Type B pancreatic cell (in vitro differentiated cells): ENCODE results near the gene CITED2. TPM values are rescaled to one million over a fixed set of nuclear protein-coding genes. Genes with fewer than 3 reads are reported as not detected.
A peak's percentile ranks its signal among the peaks of the same experiment; 100 is the strongest.

Experiments
- DNase-seq: peaks from one replicate; pipeline ENCODE4 v3.0.0; 2021; ENCODE audit warnings: mixed read lengths; ENCODE audit not compliant: unreplicated experiment; ENCODE audit errors: extremely low spot score
- H3K27ac Mint-ChIP-seq: 2 replicates; pipeline ENCODE4 v1.8.0; 2021; ENCODE audit warnings: mild to moderate bottlenecking, mixed read lengths
- H3K27me3 Mint-ChIP-seq: 2 replicates; pipeline ENCODE4 v1.8.0; 2021; ENCODE audit warnings: mixed read lengths
- H3K36me3 Mint-ChIP-seq: 2 replicates; pipeline ENCODE4 v1.8.0; 2021; ENCODE audit warnings: mixed read lengths
- H3K4me1 Mint-ChIP-seq: one replicate; pipeline ENCODE4 v1.8.0; 2021; ENCODE audit warnings: mixed read lengths; ENCODE audit not compliant: unreplicated experiment
- H3K4me3 Mint-ChIP-seq: 2 replicates; pipeline ENCODE4 v1.8.0; 2021; ENCODE audit warnings: mild to moderate bottlenecking, mixed read lengths
- H3K9me3 Mint-ChIP-seq: 2 replicates; pipeline ENCODE4 v1.8.0; 2021; ENCODE audit warnings: mixed read lengths
- CTCF ChIP-seq: fragments of 200-600 bp; sonication (generic); conservative IDR thresholded peaks from 2 replicates; pipeline ENCODE4 v1.5.0; 2021; ENCODE audit warnings: antibody characterized with exemption, mild to moderate bottlenecking
- total RNA-seq: library from RNA; stranded (reverse); gene quantifications from 2 replicates; pipeline ENCODE4 v1.2.1, GENCODE V29; 2021; ENCODE audit warnings: low replicate concordance

Gene CITED2
- total RNA-seq, 1 donor from 2014 or later: 129 TPM

GRCh38 chr6:139378882-139379341, 4.5 kb upstream of the CITED2 start:
- no peak for TF ChIP-seq CTCF
- no peak overlapping the region for H3K27ac Mint-ChIP-seq
- H3K4me1 Mint-ChIP-seq: peaks cover 18% of the 10 kb centered on the region
- H3K9me3 Mint-ChIP-seq: peaks cover 3% of the 10 kb centered on the region
- H3K4me3 Mint-ChIP-seq: no peak overlapping the region
- peaks cover 10% of the 10 kb centered on the region for H3K36me3 Mint-ChIP-seq
- H3K27me3 Mint-ChIP-seq: peaks cover 4% of the 10 kb centered on the region
- no peak for DNase-seq

GRCh38 chr6:139378226-139378625, 3.8 kb upstream of the CITED2 start:
- Mint-ChIP-seq H3K27me3 (peaks cover 4% of the 10 kb centered on the region), H3K36me3 (peaks cover 14% of the 10 kb centered on the region), H3K9me3 (peaks cover 3% of the 10 kb centered on the region), H3K4me3 (peak overlapping the region; percentile 28), H3K4me1 (peaks cover 18% of the 10 kb centered on the region), H3K27ac (no peak overlapping the region)
- TF ChIP-seq CTCF: no peak
- DNase-seq: no peak

GRCh38 chr6:139376604-139377218, 2.3 kb upstream of the CITED2 start:
- Mint-ChIP-seq H3K27ac (peak overlapping the region; percentile 100), H3K36me3 (peaks cover 20% of the 10 kb centered on the region), H3K4me3 (peak overlapping the region; percentile 100), H3K27me3 (peaks cover 4% of the 10 kb centered on the region), H3K9me3 (peaks cover 3% of the 10 kb centered on the region), H3K4me1 (peaks cover 18% of the 10 kb centered on the region)
- DNase-seq: no peak
- peak; percentile 24 for TF ChIP-seq CTCF

GRCh38 chr6:139376017-139376330, 1.5 kb upstream of the CITED2 start:
- peaks cover 23% of the 10 kb centered on the region for H3K36me3 Mint-ChIP-seq

GRCh38 chr6:139375226-139376016, 973 bp upstream of the CITED2 start:
- H3K9me3 Mint-ChIP-seq: peaks cover 3% of the 10 kb centered on the region

More at GRCh38 chr6:139376017-139376330, 1.5 kb upstream of the CITED2 start:
- H3K27ac Mint-ChIP-seq: peak overlapping the region; percentile 100
- H3K9me3 Mint-ChIP-seq: peaks cover 3% of the 10 kb centered on the region
- H3K4me1 Mint-ChIP-seq: peaks cover 25% of the 10 kb centered on the region
- no peak for TF ChIP-seq CTCF
- peaks cover 4% of the 10 kb centered on the region for H3K27me3 Mint-ChIP-seq
- H3K4me3 Mint-ChIP-seq: peak overlapping the region; percentile 100
- DNase-seq: no peak

More at GRCh38 chr6:139375226-139376016, 973 bp upstream of the CITED2 start:
- peak; percentile 93 for DNase-seq
- Mint-ChIP-seq H3K4me1 (peaks cover 29% of the 10 kb centered on the region), H3K36me3 (peaks cover 23% of the 10 kb centered on the region), H3K27ac (peak overlapping the region; percentile 100), H3K27me3 (peaks cover 4% of the 10 kb centered on the region), H3K4me3 (peak overlapping the region; percentile 100)
- no peak for TF ChIP-seq CTCF
